Globus pallidus (tissue), 1 donor: Measurements from ENCODE around the gene SPEF2.
"Not testable (repeated sequence)": the region's sequence is repeated elsewhere in the genome, so short reads cannot be mapped to it uniquely, and the experiment has no call there.

Experiments used
- DNase-seq: peaks from one replicate; pipeline ENCODE4 v3.0.0-alpha.2; 2015; ENCODE audit warnings: low spot score

SPEF2 gene

DNA sequence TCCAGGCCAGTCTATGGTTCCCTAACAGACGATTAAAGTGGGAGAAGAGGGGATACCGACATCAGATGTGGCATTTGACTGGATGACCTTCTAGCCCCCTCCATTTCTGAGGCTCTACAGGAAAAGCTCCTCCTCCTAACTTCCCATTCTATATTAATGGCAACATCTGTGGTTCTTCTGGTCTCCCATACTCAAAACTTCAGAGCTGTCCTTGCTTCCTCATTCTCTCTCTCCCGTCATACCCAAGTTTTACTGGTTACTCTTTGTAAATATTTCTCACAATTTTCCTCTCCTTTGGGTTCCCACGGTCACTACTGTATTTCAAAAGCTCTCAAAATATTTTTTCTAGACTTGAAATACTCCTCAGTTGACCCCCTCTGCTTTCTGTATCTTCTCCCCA is 203.1 kb downstream of the SPEF2 start:
- no peak for DNase-seq

- no peak for DNase-seq
Measured at GRCh38 chr5:35821513-35821912, 203.8 kb downstream of the SPEF2 start.

DNA sequence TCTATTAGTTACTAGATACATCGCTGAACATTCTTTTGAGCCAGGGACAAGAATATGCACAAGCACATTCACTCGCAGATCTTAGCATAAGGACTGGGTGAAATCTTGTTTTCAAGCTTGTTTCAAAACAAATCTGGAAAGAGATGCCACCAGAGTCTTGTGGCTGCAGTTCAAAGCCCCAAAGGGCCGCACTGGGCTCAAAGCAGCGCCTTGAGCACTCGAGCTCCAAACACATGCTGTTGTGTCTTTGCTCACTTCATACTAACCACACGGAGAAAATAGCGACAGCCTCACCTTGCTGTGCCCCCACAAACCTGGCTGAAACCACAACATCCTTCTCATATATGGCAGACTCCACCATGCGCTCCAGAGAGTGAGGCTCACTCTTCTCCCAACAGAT is 204.8 kb downstream of the SPEF2 start:
- no peak for DNase-seq

- DNase-seq, result no peak
Measured at GRCh38 chr5:35823347-35824098, 205.9 kb downstream of the SPEF2 start.

- DNase-seq, result no peak
Measured at GRCh38 chr5:35826056-35826455, 208.4 kb downstream of the SPEF2 start.

DNA sequence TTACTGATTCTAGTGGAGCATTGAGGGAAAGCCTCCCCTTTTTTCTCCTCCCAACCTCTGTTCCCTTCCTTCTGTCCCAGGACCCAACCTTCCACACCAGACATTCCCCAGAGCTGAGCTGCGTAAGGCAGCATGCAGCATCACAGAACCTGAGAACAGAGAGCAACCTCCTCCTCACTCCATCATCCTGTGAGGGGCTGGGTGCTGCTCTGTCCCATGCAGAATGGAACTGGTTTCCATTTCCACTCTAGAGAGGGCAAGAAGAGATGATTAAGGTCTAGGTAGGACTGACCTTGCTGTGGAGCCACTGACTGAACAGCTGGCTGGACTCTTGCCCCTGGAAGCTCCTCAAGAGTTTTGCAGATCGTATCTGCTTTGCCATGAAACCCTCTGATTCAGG is 208.9 kb downstream of the SPEF2 start:
- DNase-seq, result no peak

GRCh38 chr5:35828082-35828598 is 210.5 kb downstream of the SPEF2 start:
- no peak for DNase-seq

DNA sequence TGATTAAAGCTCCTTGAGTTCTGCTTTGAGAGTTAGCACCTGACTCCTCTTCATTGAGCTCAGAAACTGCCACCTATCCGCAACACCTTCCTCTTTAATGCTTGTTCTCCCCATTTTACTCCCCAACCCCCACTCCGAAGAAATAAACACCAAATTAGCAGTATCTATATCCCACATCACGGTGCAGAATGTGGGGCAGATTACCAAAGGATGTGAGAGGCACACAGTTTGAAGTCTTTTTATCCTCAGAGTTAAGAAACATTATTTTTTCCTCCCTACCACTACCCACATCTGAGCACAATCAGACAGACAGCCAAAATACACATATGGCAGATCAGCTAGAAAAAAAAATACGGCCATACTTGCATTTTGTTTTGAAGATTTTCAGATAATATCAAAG is 212.9 kb downstream of the SPEF2 start:
- DNase-seq, result no peak

- DNase-seq, result no peak
Measured at GRCh38 chr5:35832762-35833161, 215.1 kb downstream of the SPEF2 start.

GRCh38 chr5:35833224-35833623 is 215.6 kb downstream of the SPEF2 start:
- no peak for DNase-seq

DNA sequence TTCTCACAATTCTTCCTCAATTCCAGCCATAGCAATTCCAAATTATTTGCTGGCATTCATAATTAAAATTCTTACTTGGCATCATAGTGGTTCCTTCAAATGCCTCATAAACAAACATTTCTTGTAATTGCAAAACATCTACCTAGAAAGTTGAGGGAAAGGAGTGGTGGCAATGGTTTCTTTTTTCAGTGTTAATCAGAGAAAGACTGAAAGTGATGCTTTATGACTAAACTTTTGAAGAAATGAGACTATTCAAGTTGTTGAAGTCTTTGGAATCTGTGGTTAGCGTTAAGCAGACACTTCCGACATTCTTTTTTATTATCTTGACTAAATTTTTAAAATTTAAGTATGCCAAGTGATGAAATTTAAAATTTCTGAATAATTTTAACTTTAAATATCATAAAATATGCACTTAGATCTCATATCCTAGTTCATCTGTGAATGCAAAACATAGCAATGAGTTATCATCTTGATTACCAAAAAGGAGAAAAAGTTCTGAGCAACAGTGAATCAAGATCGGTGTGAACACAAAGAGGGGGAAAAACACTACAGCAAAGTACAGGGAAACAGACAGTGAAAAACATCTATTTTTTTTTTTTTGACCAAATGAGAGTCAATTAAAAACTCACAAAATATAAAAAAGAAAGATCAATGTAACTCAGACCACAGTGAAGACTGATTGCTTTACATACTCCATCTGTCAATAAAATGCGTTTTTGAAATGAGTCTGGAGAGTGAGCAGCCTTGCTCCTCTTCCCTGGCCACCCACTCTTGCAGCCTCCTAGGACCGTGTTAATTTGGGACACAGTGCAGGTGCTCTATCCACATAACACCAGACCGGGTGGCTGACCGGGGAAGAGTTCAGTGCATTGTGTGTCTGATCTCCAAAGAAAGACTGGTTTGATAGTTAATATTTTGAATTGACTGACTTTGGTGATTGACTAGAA is 218.4 kb downstream of the SPEF2 start:
- DNase-seq, result no peak

DNA sequence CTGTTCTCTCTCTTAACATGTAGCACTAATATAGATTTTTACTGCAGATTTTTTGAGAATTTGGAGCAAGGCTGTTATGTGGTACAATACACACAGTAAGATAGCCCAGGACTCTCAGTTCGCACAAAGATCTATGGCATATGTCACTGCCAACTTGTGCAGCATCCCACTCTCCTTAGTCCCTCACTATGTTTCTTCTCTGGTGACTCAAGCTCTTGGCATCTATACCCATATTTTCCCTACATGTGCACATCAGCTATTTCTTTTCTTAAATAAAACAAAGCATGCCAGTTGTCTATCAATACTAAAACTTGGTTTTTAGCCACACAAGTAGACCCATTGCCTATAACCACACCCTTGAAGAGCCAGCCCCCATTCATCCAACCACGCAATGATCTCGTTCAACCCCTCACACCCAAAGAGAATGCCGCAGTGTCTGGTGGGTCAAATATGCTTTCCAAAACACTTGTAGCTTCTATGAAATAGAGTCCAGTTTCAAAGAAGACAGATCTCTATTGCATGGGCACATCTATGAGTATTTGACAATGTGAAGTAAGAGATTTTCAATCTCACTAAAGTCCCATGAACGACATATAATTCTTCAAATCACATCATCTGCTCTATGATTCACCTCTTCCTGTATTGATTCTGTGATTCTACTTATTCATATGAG is 220.8 kb downstream of the SPEF2 start:
- DNase-seq, result no peak

DNA sequence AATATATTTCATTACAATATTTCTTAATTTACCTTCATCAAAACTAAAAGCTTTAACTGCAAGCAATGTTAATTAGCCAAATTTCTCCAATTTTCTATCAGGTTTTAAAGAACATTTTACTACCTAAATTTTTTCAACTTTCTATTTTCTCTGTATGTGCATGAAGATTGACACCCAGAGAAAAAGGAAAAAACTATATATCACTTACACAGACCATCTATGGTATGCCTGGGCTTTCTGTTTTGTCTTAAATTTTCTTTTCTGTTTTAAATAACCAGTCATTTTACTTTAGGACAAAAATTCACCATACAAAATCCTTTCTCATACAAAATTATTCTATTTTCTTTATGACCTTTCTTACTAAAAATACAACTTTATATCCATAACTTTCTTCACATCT is 225.2 kb downstream of the SPEF2 start:
- DNase-seq, result no peak

DNA sequence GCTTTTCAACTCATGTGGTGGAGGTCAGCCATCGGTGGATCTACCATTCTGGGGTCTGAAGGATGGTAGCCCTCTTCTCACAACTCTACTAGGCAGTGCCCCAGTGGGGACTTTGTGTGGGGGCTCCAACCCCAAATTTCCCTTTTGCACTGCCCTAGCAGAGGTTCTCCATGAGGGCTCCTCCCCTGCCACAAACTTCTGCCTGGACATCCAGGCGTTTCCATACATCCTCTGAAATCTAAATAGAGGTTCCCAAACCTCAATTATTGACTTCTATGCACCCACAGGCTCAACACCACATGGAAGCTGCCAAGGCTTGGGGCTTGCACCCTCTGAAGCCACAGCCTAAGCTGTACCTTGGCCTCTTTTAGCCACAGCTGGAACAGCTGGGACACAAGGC is 227.8 kb downstream of the SPEF2 start:
- DNase-seq, result not testable (repeated sequence)

GRCh38 chr5:35847491-35847890 is 229.8 kb downstream of the SPEF2 start:
- DNase-seq, result no peak

DNA sequence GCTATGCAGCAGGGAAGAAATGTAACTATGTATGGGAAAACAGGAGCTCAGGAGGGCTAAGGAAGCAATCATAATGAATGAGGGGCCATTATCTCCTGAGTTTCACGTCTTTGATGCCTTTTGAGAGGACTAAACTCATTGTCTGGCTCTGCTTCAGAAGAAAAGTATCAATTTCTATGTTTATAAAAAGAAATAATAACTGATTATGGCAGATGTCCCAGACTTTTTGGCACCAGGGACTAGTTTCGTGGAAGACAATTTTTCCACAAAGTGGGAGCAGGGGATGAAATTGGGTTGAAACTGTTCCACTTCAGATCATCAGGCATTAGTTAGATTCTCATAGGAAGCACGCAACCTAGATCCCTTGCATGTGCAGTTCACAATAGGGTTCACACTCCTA is 230.3 kb downstream of the SPEF2 start:
- no peak for DNase-seq

GRCh38 chr5:35849860-35850259 is 232.2 kb downstream of the SPEF2 start:
- DNase-seq, result no peak

DNA sequence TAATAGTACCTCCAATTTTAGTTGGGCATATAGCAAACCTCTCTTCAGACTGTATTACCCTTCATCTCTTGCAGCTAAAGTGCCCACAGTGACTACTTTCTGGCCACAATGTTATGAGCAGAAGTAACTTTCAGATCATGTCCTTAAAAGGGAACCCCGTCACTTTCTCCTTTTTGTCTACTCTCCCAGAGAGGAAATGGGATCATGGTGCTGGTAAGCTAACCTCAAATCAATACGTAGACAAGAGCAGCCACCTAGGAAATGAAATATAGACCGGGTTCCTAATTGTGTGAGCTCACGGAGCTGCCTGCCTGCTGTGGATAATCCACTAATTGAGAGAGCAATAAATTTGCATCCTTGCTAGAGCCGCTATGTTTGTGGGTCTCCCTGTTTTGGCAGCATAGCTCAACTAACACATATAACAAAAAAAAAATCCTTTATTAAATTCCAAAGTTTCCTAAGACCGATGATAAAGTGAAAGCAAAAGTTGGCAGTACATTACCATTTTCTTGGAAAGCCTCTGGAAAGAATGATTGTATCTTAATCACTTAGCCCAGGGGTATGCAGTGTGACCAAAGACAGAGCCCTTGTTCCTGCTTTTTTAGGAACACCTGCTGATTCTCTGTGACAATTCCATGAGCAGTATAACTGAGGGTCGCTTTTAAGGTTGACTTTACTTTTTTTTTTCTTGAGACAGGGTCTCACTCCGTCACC is 233.5 kb downstream of the SPEF2 start:
- DNase-seq, result no peak

DNA sequence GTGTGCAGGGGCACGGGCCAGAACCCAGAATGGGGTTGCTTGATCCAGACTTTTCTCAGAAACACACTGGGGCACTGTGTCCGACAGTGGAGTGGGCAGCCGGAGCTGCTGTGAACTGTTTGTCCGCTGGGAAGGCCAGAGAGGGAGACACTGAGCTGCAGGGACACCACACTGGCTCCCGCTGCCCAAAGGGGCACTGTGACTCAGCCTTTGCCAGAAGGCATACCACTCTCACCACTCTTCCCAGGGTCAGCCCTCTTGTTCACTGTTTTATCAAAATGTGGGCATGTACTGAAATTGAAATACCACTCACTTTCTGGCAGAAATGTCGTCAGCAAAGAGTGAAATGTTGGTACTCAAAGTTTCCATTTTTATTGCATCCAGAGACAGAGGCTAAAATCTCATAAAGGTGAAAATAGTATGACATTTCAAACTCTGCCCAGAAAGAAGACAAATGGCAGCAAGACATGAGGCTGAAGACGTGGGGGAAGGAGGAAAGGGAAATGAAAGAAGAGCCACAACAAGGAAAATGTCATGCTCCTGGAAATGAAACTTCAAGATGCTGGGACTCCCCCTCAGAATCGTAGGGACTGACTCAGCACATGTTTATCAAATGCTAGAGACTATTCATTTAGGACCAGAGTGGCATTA is 234.5 kb downstream of the SPEF2 start:
- no peak for DNase-seq

DNA sequence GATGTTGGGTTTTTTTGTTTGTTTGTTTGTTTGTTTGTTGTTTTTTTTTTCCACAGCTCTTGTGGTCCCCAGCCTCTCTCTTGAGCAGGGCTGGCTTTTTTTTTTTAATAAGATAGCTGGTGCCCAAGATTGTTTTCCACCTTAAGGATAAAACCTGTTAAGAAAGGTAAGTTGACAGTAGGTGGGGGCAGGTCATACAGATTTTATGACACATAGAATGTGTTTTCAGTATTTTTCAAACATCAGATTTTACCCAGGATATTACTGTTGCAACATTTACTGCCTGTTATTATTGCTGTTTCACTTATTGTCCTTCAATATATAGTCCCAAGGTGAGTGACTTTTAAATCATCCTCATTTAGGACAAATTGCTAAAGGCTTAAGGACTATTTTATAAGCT is 235.1 kb downstream of the SPEF2 start:
- DNase-seq, result no peak

DNA sequence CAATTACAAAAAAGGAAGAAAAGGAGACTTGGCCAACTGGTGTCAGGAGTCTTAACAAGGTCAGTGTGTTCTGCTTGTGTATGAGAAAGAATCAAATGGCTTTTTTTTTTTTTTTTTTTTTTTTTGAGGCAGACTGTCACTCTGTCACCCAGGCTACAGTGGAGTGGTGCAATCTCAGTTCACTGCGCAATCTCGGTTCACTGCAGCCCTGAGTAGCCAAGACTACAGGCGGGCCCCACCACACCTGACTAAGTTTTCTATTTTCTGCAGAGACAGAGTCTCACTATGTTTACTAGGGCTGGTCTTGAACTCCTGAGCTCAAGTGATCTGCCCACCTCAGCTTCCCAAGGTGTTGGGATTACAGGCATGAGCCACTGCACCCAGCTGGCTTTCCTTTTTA is 236.0 kb downstream of the SPEF2 start:
- DNase-seq, result no peak
